ENCODE measurements around the gene ACSS1. TPM values are rescaled to one million over a fixed set of nuclear protein-coding genes. Genes with fewer than 3 reads are reported as not detected.
"Not testable (repeated sequence)": the region's sequence is repeated elsewhere in the genome, so short reads cannot be mapped to it uniquely, and the experiment has no call there.

The ACSS1 gene
- total RNA-seq, 1 donor from 2014 or later: 3.7 TPM

DNA sequence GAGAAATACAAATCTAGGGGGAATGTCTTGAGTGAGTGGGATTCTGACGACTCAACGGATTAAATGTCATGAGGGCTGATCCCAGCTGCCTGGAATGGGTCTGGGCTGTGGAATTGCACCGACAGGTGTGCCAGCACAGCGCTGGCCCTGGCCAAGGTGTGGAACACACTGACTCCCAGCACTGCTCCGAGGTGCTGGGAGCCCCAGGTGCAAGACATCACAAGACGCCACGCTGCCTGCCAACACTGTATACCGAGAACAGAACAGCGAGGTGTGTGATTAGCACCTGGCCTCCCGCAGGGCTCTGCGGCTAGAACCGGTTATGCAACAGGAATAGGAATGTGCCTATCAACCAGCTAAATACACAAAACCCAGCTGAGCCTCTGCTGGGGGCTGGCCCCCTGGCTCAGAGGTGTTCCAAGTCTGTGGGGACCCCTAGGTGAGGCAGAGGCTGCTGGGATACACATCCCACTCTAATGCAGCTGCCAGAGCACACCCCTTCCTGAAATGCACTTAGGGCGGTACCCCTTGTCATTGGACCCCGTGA, 40.6 kb downstream of the ACSS1 start:
- FAIRE-seq: no peak
- no peak for DNase-seq (ENCODE audit: low spot score in 2 of 2)

DNA sequence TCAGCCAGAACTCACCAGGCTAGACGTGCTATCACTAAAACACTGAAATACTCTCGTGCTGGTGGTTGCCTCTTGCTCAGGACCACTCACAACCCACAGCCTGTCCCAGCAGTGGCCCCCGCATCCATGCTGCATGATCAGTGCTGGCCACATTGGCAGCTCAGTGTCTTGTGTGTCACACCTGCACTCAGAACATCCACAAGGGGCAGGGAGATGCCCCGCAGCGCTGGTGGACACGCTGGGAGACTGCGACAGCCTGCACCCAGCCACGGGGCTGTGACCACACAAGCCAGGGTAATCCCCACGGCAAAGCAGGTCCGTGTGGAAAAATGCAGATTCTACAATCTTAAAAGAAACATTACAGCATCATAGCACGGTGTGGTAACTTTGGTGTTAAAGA, 41.5 kb downstream of the ACSS1 start:
- DNase-seq (ENCODE audit: low spot score in 2 of 2) (no peak), FAIRE-seq (no peak)

DNA sequence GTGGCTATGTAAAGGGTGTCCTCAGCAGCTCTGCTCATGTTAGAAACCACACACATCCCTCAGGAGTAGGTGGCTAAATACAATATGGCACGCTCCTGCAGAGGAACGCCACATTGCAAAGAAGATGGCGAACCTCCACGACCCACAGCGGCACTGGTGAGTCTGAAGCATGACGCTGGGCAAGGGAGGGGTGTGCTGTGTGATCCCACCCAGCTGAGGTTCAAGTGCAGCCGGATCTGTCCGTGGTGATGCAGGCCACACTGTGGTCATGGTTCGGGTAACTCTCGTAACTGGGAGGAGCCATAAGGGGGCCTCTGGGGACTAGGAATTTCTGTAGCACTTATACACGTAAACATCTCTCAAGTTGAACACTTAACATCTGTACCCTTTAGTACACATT, 42.0 kb downstream of the ACSS1 start:
- FAIRE-seq (no peak), DNase-seq (ENCODE audit: low spot score in 2 of 2) (no peak)

DNA sequence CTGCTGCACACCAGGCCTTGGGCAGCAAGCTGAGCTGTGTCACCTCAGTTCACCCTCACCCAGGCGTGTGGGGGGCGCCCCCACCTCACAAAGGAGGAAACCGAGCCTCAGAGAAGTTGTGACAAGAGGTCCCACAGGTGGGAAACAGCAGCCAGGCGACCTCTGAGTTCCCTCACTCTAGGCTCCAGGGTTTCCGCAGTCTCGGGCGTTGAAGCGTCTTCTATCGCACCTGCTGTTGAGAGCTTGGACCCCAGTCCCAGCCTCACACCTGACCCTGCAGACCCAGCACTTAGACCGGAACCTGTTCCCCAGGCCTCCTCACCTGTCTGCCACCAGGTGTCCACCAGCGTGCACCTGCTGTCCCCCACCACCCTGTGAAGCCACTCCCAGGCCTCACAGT, 43.1 kb downstream of the ACSS1 start:
- FAIRE-seq: no peak
- no peak for DNase-seq (ENCODE audit: low spot score in 2 of 2)

DNA sequence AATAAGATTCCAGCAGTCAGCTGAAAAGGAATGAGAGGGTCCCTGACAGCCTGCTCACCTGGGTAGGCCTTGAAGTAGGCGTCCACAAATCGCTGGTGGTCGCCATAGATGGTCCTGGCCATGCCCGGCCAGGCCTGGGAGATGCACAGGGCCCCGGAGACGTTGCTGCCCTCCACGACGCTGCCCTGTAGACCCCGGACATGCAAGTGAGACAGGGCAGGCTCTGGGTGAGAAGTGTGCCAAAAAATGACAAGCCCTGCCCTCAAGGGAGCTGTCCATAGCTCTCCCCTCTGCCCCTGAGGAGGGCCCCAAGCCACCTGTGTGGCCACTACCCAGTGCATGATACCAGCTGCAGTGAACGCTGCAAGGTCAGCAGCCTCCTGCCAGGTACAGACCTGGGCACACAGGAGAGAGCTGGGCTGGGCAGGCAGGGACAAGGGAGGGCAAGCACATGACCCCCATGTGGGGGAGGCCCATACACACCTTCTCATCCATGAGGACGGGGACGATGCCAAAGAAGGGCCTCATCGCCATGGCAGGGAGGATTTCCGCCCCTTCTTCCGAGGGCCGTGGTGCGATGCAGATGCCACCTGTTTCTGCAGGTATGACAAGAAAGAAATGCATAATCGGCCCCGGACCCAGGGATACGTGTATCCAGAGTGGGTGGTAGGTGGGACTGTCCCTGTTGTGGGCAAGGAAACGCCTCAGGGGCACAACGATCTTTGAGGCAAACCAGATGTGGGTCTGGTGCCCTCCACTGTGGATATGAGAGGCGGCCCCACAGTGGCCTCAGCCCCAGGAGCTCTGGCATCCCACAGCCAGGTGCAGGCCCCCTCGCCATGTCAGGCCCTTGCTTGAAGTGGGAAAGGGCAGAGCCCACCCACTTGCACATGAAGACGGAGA, 44.2 kb downstream of the ACSS1 start:
- no peak for DNase-seq (ENCODE audit: low spot score in 2 of 2)
- no peak for FAIRE-seq

DNA sequence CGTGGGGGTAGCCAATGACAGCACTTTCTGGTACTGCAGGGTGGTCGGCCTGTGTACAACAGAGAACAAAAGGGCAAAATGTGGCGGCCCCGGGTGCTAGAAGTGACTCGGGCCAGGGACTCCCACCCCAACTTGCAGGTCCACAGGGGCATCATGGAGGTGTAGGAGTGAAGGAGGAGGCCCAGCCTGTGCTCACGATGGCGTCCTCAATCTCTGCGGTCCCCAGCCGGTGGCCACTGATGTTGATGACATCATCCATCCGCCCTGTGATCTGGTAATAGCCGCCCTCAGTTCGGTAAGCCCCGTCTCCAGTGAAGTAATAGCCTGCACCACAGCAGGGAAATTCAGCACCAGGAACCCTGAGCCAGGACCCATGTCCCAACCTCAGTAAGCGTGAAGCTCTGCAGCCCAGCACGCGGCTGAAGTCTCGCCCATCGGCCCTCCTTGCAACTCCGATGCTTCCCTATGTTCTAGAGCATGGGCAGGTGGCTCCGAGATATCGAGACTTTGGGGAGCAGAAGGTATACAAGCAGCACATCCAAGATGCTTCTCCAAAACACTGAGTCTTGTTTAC, 45.2 kb downstream of the ACSS1 start:
- DNase-seq (ENCODE audit: low spot score in 2 of 2): no peak
- FAIRE-seq: no peak

DNA sequence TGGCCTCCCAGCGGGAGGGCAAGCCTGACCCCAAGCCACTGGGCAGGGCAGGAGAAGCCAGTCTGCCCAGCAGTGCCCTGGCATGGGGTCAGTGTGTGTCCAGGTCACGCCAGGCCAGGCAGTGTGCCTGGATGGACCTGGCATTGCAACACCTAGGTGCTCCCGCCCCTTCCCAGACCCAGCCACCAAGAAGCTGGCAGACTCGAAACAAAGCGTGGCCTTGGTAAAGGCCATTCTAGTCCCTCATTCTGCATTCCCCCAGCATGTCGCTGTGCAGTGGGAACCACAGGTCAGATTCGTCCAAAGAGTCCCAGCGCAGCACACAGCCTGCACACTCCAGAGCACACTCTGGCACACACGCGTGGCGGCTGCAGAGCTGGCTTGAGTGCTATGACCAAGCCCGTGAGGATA, 46.1 kb downstream of the ACSS1 start:
- DNase-seq (ENCODE audit: low spot score in 2 of 2): no peak
- no peak for FAIRE-seq

DNA sequence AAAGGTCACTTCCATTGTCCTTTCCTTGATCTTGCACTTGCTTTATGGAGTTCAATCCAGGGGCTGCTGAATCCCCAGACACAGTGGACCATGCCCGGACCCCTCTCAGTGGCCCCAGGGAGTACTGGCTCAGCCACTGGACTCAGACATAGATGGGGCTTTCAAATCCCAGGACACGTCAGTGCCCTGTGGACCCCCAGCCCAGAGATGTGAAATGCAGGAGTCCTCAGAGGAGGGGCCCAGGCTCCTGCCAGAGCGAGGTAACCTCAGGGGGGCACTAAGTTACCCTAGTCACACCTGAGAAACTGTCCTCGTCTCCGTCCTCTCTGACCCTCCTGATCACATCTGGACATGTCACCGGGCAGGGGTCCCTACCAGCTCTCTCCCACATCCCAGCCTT, 46.7 kb downstream of the ACSS1 start:
- DNase-seq (ENCODE audit: low spot score in 2 of 2): no peak
- FAIRE-seq: no peak

DNA sequence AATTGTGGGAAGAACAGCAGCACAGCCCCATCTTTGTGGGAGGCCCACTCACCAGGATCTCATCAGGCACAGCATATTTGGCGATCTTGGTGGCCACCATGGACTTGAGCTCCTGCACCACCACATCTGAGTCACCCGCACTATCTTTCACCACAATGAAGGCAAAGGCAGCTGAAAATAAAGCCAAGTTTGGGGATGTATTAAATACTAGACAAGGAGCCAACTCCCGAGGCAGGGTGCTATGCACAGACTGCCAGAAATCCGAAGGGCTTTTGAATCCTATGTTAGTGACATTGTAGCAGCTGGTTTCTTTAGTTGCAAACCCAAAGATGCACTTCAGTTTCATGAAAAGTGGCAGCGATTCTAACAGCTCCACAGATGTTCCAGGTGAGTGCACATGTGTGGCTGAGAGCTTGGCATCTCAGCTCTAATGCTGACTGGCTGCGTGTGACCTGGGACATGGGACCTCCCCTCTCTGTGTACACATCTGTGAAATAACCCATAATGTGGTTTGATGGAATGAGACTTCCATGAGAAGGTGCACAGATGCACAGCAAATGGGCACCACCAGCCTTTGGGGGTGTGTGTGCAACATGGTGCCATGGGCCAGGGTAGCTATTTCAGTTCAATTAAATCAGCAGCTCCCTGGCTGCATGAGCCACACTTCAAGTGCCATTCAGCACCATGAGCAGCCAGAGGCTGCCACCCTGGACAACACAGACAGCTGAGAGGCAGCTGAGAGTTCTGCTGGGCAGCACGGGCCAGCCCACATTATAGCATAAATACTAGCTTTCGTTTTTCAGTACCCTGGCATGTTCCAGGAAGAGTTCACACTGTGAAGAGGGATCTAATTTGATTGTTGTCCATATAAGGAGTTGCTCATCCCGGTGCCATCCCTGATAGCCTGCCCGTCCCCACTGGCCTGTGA, 48.5 kb downstream of the ACSS1 start:
- DNase-seq (ENCODE audit: low spot score in 2 of 2) (no peak), FAIRE-seq (no peak)

DNA sequence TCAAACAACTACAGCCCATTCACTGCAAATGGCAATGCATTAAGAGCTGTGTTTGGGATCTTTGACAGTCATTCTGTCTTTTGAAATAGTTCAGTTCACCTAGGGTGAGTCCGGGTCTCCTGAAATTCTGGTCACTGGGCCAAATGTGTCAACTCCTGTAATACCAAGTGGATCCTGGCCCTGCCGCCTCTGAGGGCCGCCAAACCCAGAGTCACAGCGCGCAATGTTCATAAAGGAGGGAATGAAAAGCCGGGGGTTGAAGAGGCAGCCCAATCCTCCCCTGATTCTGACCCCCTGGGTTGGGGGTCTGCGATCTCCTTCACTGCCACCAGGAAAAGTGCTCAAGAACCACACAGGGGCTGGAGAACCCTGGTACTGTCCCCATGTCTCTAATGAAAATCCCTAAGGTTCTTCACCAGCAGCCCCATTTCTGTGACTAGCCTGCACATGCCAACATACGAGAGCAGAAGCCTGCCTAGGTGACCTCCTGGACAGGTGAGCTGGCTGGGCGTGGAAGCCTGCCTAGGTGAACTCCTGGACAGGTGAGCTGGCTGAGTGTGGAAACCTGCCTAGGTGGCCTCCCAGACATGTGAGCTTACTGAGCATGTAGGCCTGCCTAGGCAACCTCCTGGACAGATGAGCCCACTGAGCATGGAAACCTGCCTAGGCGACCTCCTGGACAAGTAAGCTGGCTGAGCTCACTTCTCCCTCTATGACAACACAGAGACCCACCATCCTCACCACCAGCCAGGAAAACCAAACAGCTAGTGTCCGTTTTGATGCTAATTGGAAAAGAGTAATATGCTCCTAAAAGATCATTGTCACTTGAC, 49.3 kb downstream of the ACSS1 start:
- FAIRE-seq: no peak
- DNase-seq (ENCODE audit: low spot score in 2 of 2): no peak

DNA sequence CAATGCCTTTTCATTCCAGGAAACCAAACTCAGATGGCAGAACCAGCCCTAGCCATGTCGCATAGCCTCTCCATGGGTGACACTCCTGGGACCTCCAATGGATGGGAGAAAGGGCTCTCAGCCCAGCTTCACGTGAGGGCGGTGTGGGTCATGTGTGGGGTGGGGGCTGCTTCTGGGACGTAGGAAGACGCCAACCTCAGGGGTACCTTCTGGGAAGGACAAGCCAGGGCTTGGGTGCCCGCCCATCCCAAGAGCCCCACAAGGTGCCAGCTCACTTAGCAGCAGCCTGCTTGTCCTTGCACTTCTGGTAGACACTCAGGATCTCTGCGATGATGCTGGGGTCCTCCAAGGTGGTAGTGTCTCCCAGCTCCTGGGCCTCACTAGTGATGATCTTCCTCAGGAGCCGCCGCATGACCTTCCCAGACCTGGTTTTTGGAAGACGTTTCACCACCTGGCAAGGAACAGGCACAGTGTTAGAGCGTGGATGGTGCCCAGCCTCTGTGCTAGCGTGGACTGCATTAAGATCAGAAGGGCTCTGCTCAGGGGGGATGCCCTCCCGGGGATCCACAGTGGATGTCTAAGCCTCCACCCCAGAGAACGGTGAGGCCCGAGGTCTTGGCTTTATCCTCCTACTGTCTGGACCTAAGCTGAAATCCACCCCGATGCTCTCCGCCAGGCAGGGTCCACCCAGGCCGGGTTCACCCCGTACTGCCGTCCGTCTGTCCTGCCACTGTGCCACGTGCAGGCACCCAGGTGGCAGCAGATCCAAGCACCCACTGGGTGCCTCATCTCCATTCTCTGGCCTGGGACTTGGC, 50.2 kb downstream of the ACSS1 start:
- DNase-seq (ENCODE audit: low spot score in 2 of 2) (no peak), FAIRE-seq (no peak)

DNA sequence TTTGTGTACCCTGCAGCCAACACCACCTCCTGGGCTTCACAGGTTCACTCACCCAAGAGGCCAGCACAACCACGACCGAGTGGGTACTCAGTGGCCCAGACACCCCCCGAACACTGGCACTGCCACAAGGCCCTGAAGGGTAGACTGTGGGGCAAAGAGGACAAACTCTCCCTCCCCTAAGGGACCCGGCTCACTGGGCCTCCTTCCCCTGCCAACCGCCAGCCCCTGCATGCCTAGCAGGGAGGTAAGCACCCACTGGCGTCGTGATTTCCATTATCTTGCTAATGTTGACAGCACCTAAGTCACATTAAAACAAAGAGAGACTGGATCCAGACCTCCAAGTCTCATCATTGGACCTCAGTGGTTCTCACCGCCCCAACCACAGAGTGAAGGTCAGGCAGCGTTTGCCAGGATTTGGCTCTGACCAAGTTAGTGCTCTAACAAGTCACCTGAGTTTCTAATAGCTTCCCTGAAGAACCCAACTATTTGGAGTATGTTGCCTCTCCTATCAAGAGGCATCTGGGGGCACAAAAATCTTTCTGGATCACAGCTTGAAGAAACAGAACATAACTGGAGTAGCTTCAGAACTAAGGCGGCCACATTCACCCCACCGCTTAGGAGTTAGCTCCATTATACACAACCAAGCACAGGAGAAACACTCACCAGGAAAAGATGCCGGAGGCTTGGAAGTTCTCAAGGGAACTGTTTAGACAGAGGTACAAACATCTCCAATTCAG, 51.3 kb downstream of the ACSS1 start:
- no peak for FAIRE-seq
- DNase-seq (ENCODE audit: low spot score in 2 of 2): no peak

DNA sequence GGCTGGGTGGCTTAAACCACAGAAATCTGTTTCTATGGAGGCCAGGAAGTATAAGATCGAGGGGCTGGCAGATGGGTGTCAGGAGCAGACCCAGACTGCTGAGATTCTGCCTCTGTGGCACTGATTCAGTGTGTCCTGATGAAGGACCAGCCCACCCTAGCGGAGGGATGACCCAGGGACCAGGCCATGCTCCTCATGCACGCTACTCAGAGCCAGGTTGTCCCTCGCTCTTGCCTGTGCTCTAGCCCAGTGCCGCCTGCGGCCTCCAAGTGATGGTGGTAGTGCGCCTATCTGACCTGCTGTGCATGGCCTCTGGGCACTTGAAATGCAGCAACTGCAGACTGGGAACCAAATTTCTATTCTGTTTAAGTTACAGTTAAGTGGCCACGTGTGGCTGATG, 52.3 kb downstream of the ACSS1 start:
- FAIRE-seq (no peak), DNase-seq (ENCODE audit: low spot score in 2 of 2) (no peak)

DNA sequence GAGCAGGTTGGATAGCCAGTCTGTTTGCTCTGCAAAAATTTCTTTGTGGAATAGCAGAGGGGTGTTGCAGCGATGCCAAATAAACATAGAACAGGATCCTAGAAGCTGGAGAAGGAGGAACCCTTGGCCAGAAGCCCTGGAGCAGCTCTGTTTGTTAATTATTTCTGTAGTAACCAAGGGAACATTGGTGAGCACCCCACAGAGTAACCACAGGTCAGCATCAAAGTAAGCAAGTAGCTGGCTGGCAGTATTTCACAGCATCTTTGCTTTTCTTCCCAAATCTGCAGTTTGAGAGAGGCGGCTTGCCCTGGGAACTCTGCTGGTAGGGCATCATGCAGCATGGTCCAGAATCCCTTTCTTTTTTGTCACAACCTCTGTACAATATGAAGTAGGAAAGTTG, 52.7 kb downstream of the ACSS1 start:
- no peak for FAIRE-seq
- DNase-seq (ENCODE audit: low spot score in 2 of 2): no peak

DNA sequence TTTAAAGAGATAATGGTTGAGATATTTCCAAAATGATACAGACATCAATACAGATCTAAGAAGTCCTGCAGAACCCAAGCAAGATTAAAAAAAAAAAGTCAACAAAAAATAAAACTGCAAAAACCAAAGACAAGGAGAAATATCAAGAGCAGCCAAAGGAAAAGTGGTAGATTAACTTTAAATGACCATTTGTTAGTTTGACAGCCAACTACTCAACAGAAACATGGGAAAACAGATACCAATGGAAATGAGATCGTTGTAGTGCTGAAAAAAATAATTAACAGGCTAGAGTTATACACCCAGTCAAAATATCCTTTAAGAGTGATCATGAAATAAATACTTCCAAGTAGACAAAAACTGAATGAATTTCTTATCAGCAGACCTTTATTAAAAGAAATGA, 54.9 kb downstream of the ACSS1 start:
- DNase-seq (ENCODE audit: low spot score in 2 of 2): no peak
- FAIRE-seq: no peak

DNA sequence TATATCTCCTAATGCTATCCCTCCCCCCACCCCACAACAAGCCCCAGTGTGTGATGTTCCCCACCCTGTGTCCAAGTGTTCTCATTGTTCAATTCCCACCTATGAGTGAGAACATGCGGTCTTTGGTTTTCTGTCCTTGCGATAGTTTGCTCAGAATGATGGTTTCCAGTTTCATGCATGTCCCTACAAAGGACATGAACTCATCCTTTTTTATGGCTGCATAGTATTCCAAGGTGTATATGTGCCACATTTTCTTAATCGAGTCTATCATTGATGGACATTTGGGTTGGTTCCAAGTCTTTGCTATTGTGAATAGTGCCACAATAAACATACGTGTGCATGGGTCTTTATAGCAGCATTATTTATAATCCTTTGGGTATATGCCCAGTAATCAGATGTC, 56.6 kb downstream of the ACSS1 start:
- DNase-seq (ENCODE audit: low spot score in 2 of 2); FAIRE-seq: not testable (repeated sequence)

DNA sequence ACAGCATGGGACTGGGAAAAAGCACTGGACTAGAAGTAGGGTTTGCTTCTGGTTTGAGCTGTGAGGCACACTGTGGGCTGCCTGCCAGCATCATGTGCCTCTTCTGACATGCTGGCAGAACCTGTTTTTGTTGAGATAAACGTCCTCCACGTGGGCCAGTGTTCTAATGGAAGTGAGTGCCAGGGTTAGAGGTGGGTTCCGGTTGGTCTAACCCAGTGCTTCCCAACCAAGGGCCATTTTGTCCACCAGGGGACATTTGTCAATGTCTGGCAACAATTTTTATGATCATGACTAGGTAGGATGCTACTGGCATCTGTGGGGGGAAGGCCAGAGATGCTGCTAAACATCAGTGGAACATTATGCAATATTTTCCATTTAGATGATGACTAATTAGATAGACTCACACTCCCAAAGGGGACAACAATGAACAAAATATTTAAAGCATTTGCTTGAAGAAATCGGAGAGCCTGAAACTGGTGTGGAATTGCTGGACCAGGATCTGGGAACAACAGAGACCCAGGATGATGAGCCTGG, 57.6 kb downstream of the ACSS1 start:
- FAIRE-seq (no peak), DNase-seq (ENCODE audit: low spot score in 2 of 2) (no peak)

DNA sequence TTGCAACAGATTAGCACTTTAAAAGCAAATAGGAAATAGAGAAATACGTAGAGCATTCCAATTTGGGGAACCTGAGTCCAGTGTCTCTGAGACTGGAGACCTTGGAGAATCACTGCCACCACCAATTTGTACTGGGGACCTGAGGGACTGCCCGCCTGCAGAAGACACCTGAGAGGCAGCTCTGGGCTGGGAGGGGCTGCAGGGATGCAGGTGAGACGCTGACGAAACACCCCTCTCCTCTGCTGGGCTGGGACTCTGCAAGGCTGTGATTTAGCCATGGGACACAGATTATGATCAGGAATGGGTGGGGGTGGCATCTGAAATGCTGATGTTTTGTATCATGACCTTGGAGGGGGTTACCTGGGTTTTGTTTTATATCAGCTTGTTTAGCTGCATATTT, 58.4 kb downstream of the ACSS1 start:
- no peak for FAIRE-seq

More for the DNA sequence above, 58.4 kb downstream of the ACSS1 start:
- DNase-seq (ENCODE audit: low spot score in 2 of 2): no peak

Measured in frontal cortex (tissue), 4 donors.